ENCODE measurements around the gene SRL. TPM values are rescaled to one million over a fixed set of nuclear protein-coding genes. Genes with fewer than 3 reads are reported as not detected.
"Not testable (repeated sequence)": the region's sequence is repeated elsewhere in the genome, so short reads cannot be mapped to it uniquely, and the experiment has no call there.

The SRL gene
- total and polyA plus RNA-seq, 4 donors: 0.14 to 0.22 (median 0.17) TPM

DNA sequence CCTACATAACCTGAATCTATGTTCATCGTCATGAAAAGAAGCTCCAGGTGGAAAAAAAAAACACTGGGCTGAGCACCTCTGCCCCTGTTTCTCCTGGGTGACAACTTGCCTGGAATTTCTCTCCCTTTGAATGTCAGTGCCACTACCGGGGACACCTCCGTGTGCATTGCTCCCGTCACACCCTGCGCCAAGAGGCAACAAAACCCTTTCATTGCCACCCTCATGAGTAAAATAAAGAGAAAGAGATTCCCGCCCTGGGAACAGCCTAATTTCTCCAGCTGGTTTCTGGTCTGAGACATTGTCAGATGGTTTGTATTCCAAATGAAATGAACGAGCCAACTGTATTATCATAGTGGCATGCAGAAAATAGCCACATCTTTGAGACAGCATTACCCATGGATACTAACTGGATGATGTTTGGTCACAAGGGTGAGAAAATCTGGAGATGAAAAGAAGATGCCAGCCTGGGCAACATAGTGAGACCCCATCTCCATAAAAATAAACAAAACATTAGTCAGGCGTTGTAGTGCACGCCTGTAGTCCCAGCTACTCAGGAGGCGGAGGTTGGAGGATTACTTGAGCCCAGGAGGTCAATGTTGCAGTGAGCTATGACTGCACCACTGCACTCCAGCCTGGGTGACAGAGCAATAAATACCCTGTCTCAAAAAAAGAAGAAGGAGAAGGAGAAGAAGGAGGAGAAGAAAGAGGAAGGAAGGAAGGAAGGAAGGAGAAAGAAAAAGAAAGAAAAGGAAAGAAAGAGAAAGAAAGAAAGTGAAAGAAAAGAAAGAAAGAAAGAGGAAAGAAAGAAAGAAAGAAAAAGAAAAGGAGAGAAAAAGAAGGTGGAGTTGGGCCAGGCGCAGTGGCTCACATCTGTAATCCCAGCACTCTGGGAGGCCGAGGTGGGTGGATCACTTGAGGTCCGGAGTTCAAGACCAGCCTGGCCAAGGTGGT, 83.5 kb downstream of the SRL start:
- H3K9ac ChIP-seq (ENCODE audit: low read depth in 1 of 2, low read length in 2 of 2): no peak overlapping the region
- H3K9me3 ChIP-seq (ENCODE audit: control insufficient read depth in 4 of 4, low read length in 3 of 4): no peaks in the 10 kb centered on the region
- no peaks in the 10 kb centered on the region for H3K27me3 ChIP-seq (ENCODE audit: control insufficient read depth in 4 of 4, insufficient read depth in 4 of 4, low read length in 3 of 4)
- no peak overlapping the region for H3K4me3 ChIP-seq (ENCODE audit: low read depth in 1 of 3, low read length in 3 of 3)
- no peaks in the 10 kb centered on the region for H3K4me1 ChIP-seq (ENCODE audit: control insufficient read depth in 4 of 4, insufficient read depth in 4 of 4, low read length in 3 of 4)
- TF ChIP-seq JUND (IDR thresholded peaks at IDR 0.05) (no peak), TAF1 (conservative IDR thresholded peaks at IDR 0.05) (no peak), GABPA (IDR thresholded peaks at IDR 0.05 in 1 of 2, conservative IDR thresholded peaks at IDR 0.05 in 1 of 2) (no peak), NR2F2 (IDR thresholded peaks at IDR 0.05) (no peak), CTCF (IDR thresholded peaks at IDR 0.05; ENCODE audit: low read depth, low read length, missing input control) (no peak), FOXA1 (IDR thresholded peaks at IDR 0.05) (no peak)
- TF ChIP-seq, protein P1, sequence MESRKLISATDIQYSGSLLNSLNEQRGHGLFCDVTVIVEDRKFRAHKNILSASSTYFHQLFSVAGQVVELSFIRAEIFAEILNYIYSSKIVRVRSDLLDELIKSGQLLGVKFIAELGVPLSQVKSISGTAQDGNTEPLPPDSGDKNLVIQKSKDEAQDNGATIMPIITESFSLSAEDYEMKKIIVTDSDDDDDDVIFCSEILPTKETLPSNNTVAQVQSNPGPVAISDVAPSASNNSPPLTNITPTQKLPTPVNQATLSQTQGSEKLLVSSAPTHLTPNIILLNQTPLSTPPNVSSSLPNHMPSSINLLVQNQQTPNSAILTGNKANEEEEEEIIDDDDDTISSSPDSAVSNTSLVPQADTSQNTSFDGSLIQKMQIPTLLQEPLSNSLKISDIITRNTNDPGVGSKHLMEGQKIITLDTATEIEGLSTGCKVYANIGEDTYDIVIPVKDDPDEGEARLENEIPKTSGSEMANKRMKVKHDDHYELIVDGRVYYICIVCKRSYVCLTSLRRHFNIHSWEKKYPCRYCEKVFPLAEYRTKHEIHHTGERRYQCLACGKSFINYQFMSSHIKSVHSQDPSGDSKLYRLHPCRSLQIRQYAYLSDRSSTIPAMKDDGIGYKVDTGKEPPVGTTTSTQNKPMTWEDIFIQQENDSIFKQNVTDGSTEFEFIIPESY (IDR thresholded peaks at IDR 0.05): no peak
- no peak overlapping the region for H3K27ac ChIP-seq (ENCODE audit: low read depth in 1 of 2, low read length in 2 of 2)
- 88% methylated on average over 13 of the region's 13 CpGs for WGBS
- no peak for DNase-seq (ENCODE audit: low spot score)
- no peaks in the 10 kb centered on the region for H3K36me3 ChIP-seq (ENCODE audit: control insufficient read depth in 4 of 4, insufficient read depth in 3 of 4, low read depth in 1 of 4, low read length in 3 of 4)

DNA sequence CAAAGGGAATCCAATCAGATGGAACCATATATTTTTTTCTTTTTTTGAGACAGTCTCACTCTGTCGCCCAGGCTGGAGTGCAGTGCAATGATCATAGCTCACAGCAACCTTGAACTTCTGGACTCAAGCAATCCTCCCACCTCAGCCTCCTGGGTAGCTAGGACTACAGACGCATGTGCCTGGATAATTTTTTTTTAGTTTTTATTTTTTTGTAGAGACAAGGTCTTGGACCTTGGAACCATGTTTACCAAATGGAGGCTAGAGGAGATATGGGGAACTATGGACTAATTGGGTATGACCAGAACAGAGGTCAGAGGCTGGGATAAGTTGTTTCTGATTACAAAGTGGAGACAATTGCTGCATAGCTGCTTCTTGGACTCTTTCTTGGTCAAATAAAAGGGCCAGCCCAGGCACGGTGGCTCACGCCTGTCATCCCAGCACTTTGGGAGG, 84.5 kb downstream of the SRL start:
- no peak overlapping the region for H3K4me3 ChIP-seq (ENCODE audit: low read depth in 1 of 3, low read length in 3 of 3)
- H3K9me3 ChIP-seq (ENCODE audit: control insufficient read depth in 4 of 4, low read length in 3 of 4): no peaks in the 10 kb centered on the region
- no peak for DNase-seq (ENCODE audit: low spot score)
- no peaks in the 10 kb centered on the region for H3K4me1 ChIP-seq (ENCODE audit: control insufficient read depth in 4 of 4, insufficient read depth in 4 of 4, low read length in 3 of 4)
- H3K36me3 ChIP-seq (ENCODE audit: control insufficient read depth in 4 of 4, insufficient read depth in 3 of 4, low read depth in 1 of 4, low read length in 3 of 4): no peaks in the 10 kb centered on the region
- no peak overlapping the region for H3K9ac ChIP-seq (ENCODE audit: low read depth in 1 of 2, low read length in 2 of 2)
- no peaks in the 10 kb centered on the region for H3K27me3 ChIP-seq (ENCODE audit: control insufficient read depth in 4 of 4, insufficient read depth in 4 of 4, low read length in 3 of 4)
- TF ChIP-seq, protein P2, sequence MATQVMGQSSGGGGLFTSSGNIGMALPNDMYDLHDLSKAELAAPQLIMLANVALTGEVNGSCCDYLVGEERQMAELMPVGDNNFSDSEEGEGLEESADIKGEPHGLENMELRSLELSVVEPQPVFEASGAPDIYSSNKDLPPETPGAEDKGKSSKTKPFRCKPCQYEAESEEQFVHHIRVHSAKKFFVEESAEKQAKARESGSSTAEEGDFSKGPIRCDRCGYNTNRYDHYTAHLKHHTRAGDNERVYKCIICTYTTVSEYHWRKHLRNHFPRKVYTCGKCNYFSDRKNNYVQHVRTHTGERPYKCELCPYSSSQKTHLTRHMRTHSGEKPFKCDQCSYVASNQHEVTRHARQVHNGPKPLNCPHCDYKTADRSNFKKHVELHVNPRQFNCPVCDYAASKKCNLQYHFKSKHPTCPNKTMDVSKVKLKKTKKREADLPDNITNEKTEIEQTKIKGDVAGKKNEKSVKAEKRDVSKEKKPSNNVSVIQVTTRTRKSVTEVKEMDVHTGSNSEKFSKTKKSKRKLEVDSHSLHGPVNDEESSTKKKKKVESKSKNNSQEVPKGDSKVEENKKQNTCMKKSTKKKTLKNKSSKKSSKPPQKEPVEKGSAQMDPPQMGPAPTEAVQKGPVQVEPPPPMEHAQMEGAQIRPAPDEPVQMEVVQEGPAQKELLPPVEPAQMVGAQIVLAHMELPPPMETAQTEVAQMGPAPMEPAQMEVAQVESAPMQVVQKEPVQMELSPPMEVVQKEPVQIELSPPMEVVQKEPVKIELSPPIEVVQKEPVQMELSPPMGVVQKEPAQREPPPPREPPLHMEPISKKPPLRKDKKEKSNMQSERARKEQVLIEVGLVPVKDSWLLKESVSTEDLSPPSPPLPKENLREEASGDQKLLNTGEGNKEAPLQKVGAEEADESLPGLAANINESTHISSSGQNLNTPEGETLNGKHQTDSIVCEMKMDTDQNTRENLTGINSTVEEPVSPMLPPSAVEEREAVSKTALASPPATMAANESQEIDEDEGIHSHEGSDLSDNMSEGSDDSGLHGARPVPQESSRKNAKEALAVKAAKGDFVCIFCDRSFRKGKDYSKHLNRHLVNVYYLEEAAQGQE (IDR thresholded peaks at IDR 0.05): no peak
- TF ChIP-seq FOXA1 (IDR thresholded peaks at IDR 0.05): no peak
- peak; percentile 34 to 51 for TF ChIP-seq HNF4A (conservative IDR thresholded peaks at IDR 0.05)
- H3K27ac ChIP-seq (ENCODE audit: low read depth in 1 of 2, low read length in 2 of 2): no peak overlapping the region
- 56% methylated on average over 4 of the region's 4 CpGs for WGBS

DNA sequence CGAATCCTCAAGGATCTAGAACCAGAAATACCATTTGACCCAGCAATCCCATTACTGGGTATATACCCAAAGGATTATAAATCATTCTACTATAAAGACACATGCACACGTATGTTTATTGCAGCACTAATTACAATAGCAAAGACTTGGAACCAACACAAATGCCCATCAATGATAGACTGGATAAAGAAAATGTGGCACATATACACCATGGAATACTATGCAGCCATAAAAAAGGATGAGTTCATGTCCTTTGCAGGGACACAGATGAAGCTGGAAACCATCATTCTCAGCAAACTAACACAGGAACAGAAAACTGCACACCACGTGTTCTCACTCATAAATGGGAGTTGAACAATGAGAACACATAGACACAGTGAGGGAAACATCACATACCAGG, 85.4 kb downstream of the SRL start:
- not testable (repeated sequence) for H3K36me3 ChIP-seq (ENCODE audit: control insufficient read depth in 4 of 4, insufficient read depth in 3 of 4, low read depth in 1 of 4, low read length in 3 of 4); DNase-seq (ENCODE audit: low spot score); H3K27me3 ChIP-seq (ENCODE audit: control insufficient read depth in 4 of 4, insufficient read depth in 4 of 4, low read length in 3 of 4); H3K4me3 ChIP-seq (ENCODE audit: low read depth in 1 of 3, low read length in 3 of 3); H3K4me1 ChIP-seq (ENCODE audit: control insufficient read depth in 4 of 4, insufficient read depth in 4 of 4, low read length in 3 of 4); H3K9me3 ChIP-seq (ENCODE audit: control insufficient read depth in 4 of 4, low read length in 3 of 4); H3K27ac ChIP-seq (ENCODE audit: low read depth in 1 of 2, low read length in 2 of 2); H3K9ac ChIP-seq (ENCODE audit: low read depth in 1 of 2, low read length in 2 of 2)
- 90% methylated on average over 3 of the region's 3 CpGs for WGBS

DNA sequence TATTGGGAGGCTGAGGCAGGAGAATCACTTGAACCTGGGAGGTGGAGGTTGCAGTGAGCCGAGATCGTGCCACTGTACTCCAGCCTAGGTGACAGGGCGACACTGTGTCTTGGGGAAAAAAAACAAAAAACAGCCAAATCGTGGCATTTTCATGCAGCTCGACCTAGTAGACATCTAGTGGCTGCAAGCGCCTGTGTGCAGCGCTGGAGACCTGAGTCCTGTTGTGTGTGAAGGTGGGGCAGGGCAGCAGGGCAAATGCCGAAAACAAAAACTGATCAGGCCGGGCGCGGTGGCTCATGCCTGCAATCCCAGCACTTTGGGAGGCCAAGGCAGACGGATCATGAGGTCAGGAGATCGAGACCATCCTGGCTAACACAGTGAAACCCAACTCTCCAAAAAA, 88.5 kb downstream of the SRL start:
- H3K27me3 ChIP-seq (ENCODE audit: control insufficient read depth in 4 of 4, insufficient read depth in 4 of 4, low read length in 3 of 4); H3K9ac ChIP-seq (ENCODE audit: low read depth in 1 of 2, low read length in 2 of 2); H3K27ac ChIP-seq (ENCODE audit: low read depth in 1 of 2, low read length in 2 of 2); H3K9me3 ChIP-seq (ENCODE audit: control insufficient read depth in 4 of 4, low read length in 3 of 4); H3K36me3 ChIP-seq (ENCODE audit: control insufficient read depth in 4 of 4, insufficient read depth in 3 of 4, low read depth in 1 of 4, low read length in 3 of 4); H3K4me3 ChIP-seq (ENCODE audit: low read depth in 1 of 3, low read length in 3 of 3); DNase-seq (ENCODE audit: low spot score); H3K4me1 ChIP-seq (ENCODE audit: control insufficient read depth in 4 of 4, insufficient read depth in 4 of 4, low read length in 3 of 4): not testable (repeated sequence)
- WGBS: 91% methylated on average over 13 of the region's 13 CpGs

Measured in liver (tissue), 9 donors.